ENCODE results near the gene PIH1D1.
"Not testable (repeated sequence)": the region's sequence is repeated elsewhere in the genome, so short reads cannot be mapped to it uniquely, and the experiment has no call there.

Gene PIH1D1

DNA sequence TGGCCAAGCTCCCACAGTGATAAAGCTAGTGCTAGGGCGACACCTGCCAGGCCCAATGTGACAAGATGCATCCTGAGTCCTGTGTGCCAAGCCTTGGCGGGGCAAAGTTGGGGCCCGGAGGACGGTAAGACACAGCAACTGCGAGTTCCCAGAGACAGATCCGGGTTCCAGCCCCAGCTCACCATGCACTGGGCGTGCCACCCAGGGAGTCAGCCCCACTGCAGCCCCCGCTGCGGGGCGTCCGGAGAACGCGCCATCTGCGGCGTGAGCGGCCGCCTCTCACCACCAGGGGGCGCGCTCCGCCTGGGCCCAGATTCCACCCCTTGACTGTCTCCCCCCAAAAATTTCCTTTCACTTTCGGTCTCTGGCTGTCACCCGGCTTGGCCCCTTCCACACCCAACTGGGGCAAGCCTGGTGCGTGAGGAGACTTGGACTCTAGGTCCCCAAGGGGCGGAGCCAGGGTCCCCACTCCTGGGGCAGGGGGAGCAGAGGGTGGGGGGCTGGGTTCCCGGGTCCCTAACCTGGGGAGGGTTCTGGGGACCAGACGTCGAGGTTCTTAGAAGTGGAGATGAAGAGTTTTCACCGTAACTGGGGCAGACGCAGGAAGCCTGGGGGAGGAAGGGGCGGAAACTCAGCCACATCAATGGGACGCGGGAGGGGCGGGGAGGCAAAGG is 22.4 kb upstream of the PIH1D1 start, which contains the start of gene FLT3LG:
Gene FLT3LG, plus strand, starts transcription at position 348 of the 674 bp plus-strand sequence. CDS start 425 bp downstream, outside the sequence.
- TF ChIP-seq, protein P1, sequence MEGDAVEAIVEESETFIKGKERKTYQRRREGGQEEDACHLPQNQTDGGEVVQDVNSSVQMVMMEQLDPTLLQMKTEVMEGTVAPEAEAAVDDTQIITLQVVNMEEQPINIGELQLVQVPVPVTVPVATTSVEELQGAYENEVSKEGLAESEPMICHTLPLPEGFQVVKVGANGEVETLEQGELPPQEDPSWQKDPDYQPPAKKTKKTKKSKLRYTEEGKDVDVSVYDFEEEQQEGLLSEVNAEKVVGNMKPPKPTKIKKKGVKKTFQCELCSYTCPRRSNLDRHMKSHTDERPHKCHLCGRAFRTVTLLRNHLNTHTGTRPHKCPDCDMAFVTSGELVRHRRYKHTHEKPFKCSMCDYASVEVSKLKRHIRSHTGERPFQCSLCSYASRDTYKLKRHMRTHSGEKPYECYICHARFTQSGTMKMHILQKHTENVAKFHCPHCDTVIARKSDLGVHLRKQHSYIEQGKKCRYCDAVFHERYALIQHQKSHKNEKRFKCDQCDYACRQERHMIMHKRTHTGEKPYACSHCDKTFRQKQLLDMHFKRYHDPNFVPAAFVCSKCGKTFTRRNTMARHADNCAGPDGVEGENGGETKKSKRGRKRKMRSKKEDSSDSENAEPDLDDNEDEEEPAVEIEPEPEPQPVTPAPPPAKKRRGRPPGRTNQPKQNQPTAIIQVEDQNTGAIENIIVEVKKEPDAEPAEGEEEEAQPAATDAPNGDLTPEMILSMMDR (IDR thresholded peaks at IDR 0.05; ENCODE audit: borderline replicate concordance, control extremely low read depth, extremely low read depth, insufficient read depth, missing control alignments) = peak; percentile 97
- peak; percentile 95 for DNase-seq (ENCODE audit: low spot score)

DNA sequence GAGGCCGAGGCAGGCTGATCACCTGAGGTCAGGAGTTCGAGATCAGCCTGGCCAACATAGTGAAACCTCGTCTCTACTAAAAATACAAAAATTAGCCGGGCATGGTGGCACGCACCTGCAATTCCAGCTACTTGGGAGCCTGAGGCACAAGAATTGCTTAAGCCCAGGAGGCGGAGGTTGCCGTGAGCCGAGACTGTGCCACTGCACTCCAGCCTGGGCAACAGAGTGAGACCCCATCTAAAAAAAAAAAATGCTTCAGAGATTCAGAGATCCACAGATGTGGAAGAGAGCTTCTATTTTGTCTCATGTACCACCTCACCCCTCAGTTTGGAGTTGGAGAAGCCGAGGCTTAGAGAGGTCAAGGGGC is 21.9 kb upstream of the PIH1D1 start:
- in situ Hi-C loops (cut with MboI; ENCODE audit: low sequenced_read_pairs, unreplicated experiment) = not testable (repeated sequence)

More for the DNA sequence above, 22.4 kb upstream of the PIH1D1 start, which contains the start of gene FLT3LG:
- in situ Hi-C loops (cut with MboI; ENCODE audit: low sequenced_read_pairs, unreplicated experiment) = no loop called here

GRCh38 chr19:49472936-49473335 is 21.3 kb upstream of the PIH1D1 start:
- TF ChIP-seq, protein P1 (IDR thresholded peaks at IDR 0.05; ENCODE audit: borderline replicate concordance, control extremely low read depth, extremely low read depth, insufficient read depth, missing control alignments) = no peak
- in situ Hi-C loops (cut with MboI; ENCODE audit: low sequenced_read_pairs, unreplicated experiment) = no loop called here
- DNase-seq (ENCODE audit: low spot score) = no peak

More for the DNA sequence above, 21.9 kb upstream of the PIH1D1 start:
- not testable (repeated sequence) for DNase-seq (ENCODE audit: low spot score)

- in situ Hi-C loops (cut with MboI; ENCODE audit: low sequenced_read_pairs, unreplicated experiment) = no loop called here
- TF ChIP-seq, protein P1 (IDR thresholded peaks at IDR 0.05; ENCODE audit: borderline replicate concordance, control extremely low read depth, extremely low read depth, insufficient read depth, missing control alignments) = no peak
- DNase-seq (ENCODE audit: low spot score) = no peak
These were observed 19.0 kb upstream of the PIH1D1 start for GRCh38 chr19:49470615-49470978.

- TF ChIP-seq, protein P1 (IDR thresholded peaks at IDR 0.05; ENCODE audit: borderline replicate concordance, control extremely low read depth, extremely low read depth, insufficient read depth, missing control alignments) = peak; percentile 90
- in situ Hi-C loops (cut with MboI; ENCODE audit: low sequenced_read_pairs, unreplicated experiment) = no loop called here
- peak; percentile 88 for DNase-seq (ENCODE audit: low spot score)
These were observed 18.4 kb upstream of the PIH1D1 start for GRCh38 chr19:49469828-49470614.

GRCh38 chr19:49468746-49469447 is 17.3 kb upstream of the PIH1D1 start:
- DNase-seq (ENCODE audit: low spot score) = peak; percentile 89
- TF ChIP-seq, protein P1 (IDR thresholded peaks at IDR 0.05; ENCODE audit: borderline replicate concordance, control extremely low read depth, extremely low read depth, insufficient read depth, missing control alignments) = no peak
- in situ Hi-C loops (cut with MboI; ENCODE audit: low sequenced_read_pairs, unreplicated experiment) = no loop called here
